SK-N-SH treated with all-trans-retinoic acid at 6 μM for 48 hours (cell line): Measurements from ENCODE around the gene MKRN2OS.

Source experiments
- ARNTL ChIP-seq: fragments of 450-650 bp; formaldehyde crosslinking; IDR thresholded peaks from 2 replicates; pipeline ENCODE4 v1.5.0; 2020; ENCODE audit warnings: low read depth, mild to moderate bottlenecking, moderate library complexity, borderline replicate concordance
- CREB5 ChIP-seq: fragments of 250-450 bp; sonication (Bioruptor Pico); IDR thresholded peaks from 2 replicates; pipeline ENCODE4 v1.5.1; 2020; ENCODE audit warnings: low read depth, mild to moderate bottlenecking, moderate library complexity
- ESRRG ChIP-seq: fragments of 250-450 bp; sonication (Bioruptor Pico); IDR thresholded peaks from 2 replicates; pipeline ENCODE4 v1.6.1; 2021; ENCODE audit warnings: mild to moderate bottlenecking
- PATZ1 ChIP-seq: fragments of 250-450 bp; sonication (Bioruptor Pico); IDR thresholded peaks from 2 replicates; pipeline ENCODE4 v1.8.0; 2020; ENCODE audit warnings: mild to moderate bottlenecking, moderate library complexity, borderline replicate concordance
- POU6F1 ChIP-seq: fragments of 250-450 bp; sonication (Bioruptor Pico); IDR thresholded peaks from 2 replicates; pipeline ENCODE4 v1.8.0; 2021; ENCODE audit warnings: low read depth, mild to moderate bottlenecking, moderate library complexity, borderline replicate concordance
- RARB ChIP-seq: fragments of 250-450 bp; sonication (Bioruptor Pico); IDR thresholded peaks from 2 replicates; pipeline ENCODE4 v1.8.0; 2021; ENCODE audit warnings: mild to moderate bottlenecking, moderate library complexity
- TSHZ2 ChIP-seq: fragments of 250-450 bp; sonication (Bioruptor Pico); IDR thresholded peaks from 2 replicates; pipeline ENCODE4 v1.5.0; 2020; ENCODE audit warnings: mild to moderate bottlenecking, moderate library complexity
- ZC3H10 ChIP-seq: fragments of 250-450 bp; sonication (Bioruptor Pico); IDR thresholded peaks from 2 replicates; pipeline ENCODE4 v1.5.1; 2021; ENCODE audit warnings: mild to moderate bottlenecking, moderate library complexity
- ZFP3 ChIP-seq: fragments of 250-450 bp; sonication (Bioruptor Pico); IDR thresholded peaks from 2 replicates; pipeline ENCODE4 v1.5.0; 2020; ENCODE audit warnings: mild to moderate bottlenecking, moderate library complexity
- ZNF565 ChIP-seq: fragments of 450-650 bp; formaldehyde crosslinking; conservative IDR thresholded peaks from 2 replicates; pipeline ENCODE4 v1.5.0; 2020; ENCODE audit warnings: low read depth, mild to moderate bottlenecking, moderate library complexity
- ZNF8 ChIP-seq: fragments of 450-650 bp; formaldehyde crosslinking; IDR thresholded peaks from 2 replicates; pipeline ENCODE4 v1.5.0; 2020; ENCODE audit warnings: mild to moderate bottlenecking, moderate library complexity

GRCh38 chr3:12499474-12499873 lies 45.8 kb downstream of the MKRN2OS start:
- TF ChIP-seq PATZ1 (CRISPR knock-in tag) (no peak), RARB (CRISPR knock-in tag) (no peak), ZNF8 (CRISPR knock-in tag) (no peak), ZNF565 (CRISPR knock-in tag) (no peak), ZC3H10 (CRISPR knock-in tag) (no peak), TSHZ2 (CRISPR knock-in tag) (no peak), ESRRG (CRISPR knock-in tag) (no peak), ZFP3 (CRISPR knock-in tag) (no peak), POU6F1 (CRISPR knock-in tag) (no peak), CREB5 (no peak), ARNTL (CRISPR knock-in tag) (no peak)
